HuH-7 (cell line): ENCODE results near the gene SYT12.
"Not testable (repeated sequence)": the region's sequence is repeated elsewhere in the genome, so short reads cannot be mapped to it uniquely, and the experiment has no call there.

ENCODE experiments used
- DNase-seq: peaks from one replicate; pipeline ENCODE4 v3.0.0; 2011; ENCODE audit warnings: low spot score

Gene SYT12, protein sequence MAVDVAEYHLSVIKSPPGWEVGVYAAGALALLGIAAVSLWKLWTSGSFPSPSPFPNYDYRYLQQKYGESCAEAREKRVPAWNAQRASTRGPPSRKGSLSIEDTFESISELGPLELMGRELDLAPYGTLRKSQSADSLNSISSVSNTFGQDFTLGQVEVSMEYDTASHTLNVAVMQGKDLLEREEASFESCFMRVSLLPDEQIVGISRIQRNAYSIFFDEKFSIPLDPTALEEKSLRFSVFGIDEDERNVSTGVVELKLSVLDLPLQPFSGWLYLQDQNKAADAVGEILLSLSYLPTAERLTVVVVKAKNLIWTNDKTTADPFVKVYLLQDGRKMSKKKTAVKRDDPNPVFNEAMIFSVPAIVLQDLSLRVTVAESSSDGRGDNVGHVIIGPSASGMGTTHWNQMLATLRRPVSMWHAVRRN

DNA sequence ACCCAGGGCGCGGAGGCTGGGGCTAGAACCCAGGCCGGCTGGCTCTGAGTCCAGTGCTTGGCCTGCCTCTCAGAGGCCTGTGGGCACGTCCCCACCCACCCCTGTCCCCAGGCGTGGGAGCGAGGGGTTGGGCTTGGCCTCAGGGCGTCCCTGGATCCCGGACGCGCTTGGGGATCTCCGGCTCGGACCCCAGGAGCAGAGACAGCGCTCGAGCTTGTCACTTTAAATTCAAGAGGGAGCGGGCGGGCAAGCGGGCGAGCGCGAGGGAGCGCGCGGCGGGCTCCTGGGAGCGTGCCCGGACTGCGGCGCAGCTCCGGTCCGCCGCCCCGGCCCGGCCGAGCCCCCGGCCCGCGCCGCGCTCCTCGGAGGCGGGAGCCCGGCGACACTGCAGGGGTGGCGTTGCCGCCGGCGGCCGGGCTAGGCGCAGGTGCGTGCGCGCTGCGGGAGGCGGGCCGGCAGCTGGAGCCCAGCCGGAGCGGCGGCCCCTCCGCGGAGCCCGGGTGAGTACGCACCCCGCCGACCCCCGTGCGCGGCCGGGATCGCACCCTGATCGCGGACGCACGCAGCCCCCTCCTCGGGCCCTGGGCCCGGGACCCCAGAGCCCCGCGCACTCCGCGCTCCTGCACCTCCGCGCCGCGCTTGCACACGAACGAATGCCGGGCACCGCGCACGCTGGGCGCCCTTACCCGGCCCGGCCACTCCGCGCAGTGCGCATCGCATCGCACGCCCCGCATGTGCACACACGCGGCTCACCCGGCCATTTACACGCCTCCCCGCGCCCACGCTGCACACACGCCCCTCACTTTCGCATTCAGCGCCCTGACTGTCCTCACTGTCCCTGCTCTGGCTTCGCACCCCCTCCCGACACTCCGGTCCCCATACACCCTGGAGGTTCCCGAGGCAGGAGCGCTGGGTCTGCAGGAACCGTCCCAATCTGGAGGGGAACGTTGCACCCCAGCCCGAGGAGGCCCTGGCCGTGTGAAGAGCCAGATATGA is at the start of gene SYT12:
Gene SYT12, plus strand, starts transcription at position 174 of the 996 bp plus-strand sequence. CDS start 7,011 bp downstream, outside the sequence.
- peak; percentile 95 for DNase-seq

DNA sequence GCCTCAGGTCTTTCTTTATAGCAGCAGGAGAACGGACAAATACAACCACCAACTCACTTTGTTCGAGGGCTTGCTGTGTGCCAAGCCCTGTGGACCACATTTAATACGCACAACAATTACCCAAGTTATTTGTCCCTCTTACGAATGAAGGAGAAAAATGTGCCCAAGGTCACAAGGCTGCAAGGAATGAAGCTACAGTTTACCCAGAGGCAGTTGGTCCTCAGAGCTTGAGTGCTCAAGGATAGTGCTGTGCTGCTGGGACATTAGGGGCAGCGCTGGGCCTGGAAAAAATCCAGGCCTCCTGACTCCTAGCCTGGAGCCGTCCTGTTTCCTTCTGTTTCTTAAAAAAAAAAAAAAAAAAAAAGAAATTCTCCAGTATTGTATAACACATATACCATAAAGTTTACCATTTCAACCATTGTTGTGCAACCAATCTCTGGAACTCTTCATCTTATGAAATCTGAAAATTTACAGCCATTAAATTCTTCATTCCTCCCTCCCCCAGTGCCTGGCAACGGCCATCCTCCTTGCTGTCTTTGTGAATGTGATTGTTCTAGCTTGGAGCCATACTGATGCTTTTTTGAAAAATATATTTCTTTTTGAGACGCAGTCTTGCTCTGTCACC is 48.9 kb upstream of the SYT12 start:
- no peak for DNase-seq

- no peak for DNase-seq
These were observed 48.1 kb upstream of the SYT12 start, which contains the start of gene C11orf86 for GRCh38 chr11:66974724-66975404. Gene C11orf86 (plus strand): TSS chr11:66975304. CDS start chr11:66975363, 59 bp downstream.

- DNase-seq: no peak
These were observed 47.4 kb upstream of the SYT12 start for GRCh38 chr11:66975405-66976027.

- peak; percentile 99 for DNase-seq
These were observed 46.9 kb upstream of the SYT12 start for GRCh38 chr11:66976028-66976467.

- no peak for DNase-seq
These were observed 46.0 kb upstream of the SYT12 start for GRCh38 chr11:66976925-66977324.

DNA sequence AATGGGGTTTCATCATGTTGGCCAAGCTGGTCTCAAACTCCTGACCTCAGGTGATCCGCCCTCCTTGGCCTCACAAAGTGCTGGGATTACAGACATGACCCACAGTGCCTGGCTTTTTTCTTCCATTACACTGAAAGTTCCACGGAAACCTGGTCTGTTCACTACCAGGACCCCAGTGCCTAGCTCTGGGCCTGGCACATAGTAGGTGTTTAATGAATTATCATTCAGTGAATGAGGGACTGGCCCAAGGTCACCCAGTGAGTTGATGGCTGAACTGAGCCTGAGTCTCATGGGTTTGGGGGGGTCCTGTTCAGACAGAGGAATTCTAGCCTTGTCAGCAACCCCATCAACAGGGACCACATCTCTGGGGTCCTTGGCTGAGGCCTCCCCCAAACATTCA is 44.7 kb upstream of the SYT12 start:
- no peak for DNase-seq

DNA sequence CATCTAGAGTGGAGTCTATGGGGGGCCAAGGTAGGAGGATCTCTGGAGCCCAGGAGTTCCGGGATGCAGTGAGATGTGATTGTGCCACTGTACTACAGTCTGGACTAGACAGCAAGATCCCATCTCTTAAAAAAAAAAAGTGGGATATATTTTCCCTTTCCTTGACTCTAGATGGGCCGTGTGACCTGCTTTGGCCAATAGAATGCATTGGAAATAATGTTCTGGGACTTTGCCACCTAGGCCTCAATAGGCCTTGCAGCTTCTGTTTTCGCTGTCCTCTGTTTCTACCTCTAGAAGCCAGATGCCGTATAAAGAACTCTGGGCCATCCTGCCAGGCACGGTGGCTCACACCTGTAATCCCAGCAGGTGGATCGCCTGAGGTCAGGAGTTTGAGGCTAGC is 44.2 kb upstream of the SYT12 start:
- DNase-seq: no peak

DNA sequence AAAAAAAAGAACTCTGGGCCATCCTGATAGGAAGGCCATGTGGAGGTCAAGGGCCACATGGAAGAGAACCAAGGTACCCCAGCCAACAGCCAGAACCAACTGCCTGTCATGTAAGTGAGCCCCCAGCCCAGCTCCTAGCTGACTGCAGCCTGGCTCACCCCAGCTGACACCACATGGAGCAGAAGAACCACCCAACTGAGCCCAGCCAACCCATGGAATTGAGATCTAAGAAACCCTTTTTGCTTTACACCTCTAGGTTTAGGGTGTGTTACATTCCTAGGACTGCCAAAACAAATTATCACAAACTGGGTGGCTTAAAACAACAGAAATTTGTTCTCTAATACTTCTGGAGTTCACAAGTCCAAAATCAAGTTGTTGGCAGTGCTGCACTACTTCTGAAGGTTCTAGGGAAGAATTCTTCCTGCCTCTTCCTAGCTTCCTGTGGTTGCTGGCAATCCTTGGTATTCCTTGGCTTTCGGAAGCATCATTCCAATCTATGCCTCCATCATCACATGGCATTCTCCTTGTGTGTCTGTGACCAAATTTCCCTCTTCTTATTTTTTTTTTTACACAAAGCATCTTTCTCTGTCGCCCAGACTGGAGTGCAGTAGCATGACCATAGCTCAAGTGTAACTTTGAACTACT is 43.5 kb upstream of the SYT12 start:
- DNase-seq: no peak

DNA sequence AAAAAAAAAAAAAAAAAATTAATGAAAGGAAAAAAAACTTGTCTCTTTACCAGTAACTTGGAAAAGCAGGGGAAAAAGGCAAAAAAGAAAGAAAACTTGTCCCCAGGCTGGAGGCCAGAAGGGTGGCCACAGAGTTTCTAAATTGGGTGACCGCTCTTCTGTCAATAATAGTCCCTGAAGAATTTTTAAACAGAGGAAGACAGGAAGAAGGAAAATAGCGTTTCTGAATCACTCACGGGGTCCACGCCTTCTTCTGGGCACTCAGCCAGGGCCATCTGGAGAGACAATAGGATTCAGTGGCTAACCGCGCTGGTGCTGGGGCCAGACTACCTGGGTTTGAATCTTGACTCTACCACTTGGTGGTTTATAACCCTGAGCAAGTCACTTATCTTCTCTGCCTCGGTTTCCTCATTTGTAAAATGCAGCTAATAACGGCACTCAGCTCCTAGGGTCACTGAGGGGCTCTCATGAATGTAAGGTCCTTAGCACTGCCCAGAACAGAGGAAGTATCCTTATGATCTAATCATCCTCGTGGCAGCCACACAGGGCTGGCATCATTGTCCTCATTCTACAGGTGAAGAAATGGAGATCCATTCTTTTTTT is 40.9 kb upstream of the SYT12 start:
- peak; percentile 71 for DNase-seq

DNA sequence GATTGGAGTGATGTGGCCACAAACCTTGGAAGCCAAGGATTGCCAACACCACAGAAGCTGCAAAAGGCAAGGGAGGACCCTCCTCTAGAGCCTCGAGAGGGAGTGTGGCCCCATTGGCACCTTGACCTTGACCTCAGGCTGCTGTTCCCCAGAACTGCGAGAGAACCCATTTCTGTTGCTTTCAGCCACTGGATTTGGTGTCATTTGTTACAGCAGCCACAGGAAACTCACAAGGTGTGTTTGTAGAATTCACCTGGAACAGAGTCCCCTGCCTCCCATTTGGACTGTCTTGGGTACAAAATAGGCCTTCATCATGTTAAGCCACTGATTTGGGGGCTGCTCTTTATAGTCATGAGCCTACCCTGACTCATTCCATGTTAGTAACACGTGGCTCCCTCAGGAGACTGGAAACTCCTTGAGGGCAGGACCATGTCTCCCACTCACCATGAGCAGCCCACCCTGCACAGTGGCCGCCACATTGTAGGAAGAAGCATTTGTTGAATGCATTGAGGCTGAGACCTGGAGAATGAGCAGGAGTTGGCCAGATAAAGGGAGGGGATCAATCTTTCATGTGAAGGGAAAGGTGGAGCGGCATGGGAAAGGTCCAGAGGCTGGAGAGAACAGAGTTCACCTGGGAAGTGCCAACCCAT is 39.5 kb upstream of the SYT12 start:
- peak; percentile 38 for DNase-seq

DNA sequence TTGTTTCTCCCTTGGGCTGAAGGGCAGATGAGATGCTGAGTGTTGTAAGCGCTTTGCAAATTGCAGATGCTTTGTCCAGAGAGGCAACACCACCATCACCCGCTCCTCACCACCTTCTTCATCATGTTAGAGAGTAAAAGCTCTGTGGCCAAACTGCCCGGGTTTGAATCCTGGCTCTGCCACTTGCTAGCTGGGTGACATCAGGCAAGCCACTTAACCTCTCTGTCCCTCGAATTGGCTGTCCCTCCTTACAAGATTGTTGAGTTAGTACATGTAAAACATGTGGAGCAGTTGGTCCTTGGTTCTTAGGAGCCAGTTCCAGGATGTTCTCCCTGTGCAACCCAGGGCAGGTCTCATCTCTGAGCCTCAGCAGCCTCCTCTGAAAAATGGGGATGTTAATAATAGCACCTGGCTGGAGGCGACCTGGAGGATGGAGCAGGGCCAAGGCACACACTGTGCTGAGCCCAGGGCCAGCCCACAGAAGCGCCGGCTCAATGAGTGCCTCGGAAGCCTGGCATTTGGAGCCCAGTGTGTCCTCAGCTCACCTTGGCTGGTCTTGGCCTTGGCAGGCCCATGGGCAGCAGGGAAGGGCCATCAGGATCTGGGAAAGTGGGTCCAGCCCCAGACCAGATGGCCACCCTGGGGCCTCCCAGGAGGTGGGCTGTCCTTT is 37.3 kb upstream of the SYT12 start:
- DNase-seq: peak; percentile 45

DNA sequence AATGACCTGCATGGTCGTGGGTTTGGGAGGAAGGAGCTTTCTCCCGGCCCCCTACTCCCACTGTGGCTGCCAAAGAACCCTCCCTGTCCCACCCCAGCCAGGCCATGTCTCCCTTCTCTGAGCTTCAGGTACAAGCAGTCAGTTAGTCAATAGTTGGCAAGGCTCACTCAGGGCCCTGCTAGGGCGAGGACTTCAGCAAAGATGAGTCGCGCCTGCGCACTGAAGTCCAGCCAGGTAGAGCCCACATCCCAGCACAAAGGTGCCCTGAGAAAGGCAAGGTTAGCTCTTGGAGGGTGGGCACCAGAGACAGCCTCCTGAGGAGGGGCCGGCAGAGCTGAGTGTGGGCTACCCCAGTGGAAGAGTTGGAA is 36.8 kb upstream of the SYT12 start:
- no peak for DNase-seq

DNA sequence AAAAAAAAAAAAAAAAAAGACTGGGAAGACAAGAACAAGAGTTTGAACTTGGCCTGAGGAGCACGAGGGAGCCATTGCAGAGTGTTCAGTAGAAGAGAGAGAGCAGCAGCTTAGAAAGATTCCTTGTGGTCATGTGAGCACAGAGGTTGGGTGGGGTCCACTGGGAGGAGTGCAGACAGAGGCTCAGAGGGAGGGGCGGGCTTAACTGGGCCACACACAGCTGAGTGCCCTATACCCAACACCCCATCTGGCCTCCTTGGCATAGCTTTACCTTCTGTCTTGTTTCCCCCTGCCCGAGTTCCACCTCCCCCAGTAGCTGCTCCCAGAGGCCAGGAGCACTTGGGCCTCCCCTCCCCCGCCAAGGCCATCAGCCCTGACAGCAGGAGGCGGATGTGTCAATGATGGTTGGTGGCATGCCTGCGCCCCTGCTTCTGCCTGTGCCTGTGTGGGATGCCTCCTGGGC is 35.7 kb upstream of the SYT12 start:
- DNase-seq: peak; percentile 76

DNA sequence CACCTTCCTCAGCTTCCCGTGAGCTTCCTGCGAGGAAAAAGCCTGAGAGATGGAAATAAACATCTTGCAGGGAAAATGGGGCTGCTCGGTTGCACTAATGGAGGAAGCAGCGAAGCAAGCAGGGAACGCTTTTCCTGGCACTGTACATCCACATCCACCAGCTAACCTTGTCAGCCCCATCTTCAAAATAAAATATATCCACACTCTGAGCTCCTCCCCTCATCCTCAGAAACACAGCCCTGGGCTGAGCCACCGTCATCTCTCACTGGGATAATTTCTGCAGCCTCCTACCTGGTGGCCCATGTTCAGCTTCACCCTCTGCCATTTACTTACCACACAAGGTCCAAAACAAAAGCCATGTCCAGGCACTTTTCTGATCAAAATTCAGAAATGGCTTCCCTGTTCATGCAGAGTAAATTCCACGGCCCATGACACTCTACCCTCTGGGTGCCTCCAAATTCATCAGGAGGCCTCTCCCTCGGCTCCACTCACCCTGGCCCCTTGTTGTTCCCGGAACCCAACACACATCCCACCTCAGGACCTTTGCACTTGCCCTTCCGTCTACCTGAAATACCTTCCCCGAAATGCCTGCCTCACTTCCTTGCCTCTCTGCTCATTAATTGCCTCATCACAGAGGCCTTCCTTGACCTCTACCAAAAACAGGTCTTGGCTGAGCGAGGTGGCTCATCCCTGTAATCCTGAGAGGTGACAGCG is 34.9 kb upstream of the SYT12 start:
- DNase-seq: peak; percentile 52

GRCh38 chr11:66988741-66989140 is 34.2 kb upstream of the SYT12 start:
- DNase-seq: not testable (repeated sequence)

GRCh38 chr11:66989360-66989759 is 33.6 kb upstream of the SYT12 start:
- not testable (repeated sequence) for DNase-seq

DNA sequence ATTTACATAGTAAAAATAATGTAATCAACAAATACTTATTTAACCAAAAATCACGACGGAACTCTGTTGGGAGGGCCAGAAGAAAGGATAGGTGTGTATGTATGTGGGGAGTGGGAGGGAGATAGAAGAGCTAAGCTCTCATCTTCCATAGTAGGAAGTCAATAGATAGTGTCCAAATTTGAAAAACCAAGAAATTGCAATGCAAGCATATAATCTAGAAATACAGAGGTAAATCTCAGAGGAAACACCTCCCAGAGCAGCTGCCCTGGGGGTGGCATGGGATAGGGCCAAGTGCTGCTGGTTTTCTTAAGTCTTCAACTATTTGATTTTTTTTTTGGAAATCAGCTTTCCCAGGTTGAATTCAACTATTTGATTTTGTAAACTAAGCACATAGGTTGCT is 30.9 kb upstream of the SYT12 start:
- no peak for DNase-seq
